ENCODE measurements around the gene ASIC2.

ASIC2 gene

DNA sequence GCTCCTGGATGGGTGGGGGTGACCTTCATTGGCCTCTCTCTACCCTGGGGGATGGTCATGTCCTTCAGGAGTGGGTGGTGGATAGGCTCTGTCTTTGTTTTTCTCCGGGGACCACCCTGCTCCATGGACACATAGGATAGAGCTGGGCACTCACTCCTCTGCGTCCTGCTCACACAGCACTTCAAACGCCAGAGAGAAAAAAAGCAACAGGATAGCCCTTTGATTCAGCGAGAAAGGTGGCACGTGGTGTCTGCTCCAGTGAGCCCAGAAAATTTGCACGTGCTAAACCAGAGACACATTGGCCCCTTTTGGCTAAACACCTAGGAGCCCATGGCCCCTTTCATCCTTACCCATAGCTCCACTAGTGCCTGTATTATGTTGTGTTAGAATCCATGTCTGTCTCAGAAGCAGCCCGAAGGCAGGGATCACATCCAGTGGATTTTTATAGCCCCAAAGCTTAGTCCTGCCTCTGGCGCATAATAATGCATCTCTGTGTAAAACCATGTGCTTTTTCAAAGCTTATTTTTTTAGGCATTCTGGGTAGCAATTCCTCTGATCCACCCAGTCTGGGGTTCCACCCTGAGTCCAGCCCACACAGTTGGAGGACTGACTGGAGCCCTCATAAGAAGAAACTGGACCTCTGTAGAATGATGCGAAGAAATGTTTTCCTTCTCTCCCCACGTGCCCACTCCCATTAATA lies 90.1 kb downstream of the ASIC2 start:
- no peak for DNase-seq

DNA sequence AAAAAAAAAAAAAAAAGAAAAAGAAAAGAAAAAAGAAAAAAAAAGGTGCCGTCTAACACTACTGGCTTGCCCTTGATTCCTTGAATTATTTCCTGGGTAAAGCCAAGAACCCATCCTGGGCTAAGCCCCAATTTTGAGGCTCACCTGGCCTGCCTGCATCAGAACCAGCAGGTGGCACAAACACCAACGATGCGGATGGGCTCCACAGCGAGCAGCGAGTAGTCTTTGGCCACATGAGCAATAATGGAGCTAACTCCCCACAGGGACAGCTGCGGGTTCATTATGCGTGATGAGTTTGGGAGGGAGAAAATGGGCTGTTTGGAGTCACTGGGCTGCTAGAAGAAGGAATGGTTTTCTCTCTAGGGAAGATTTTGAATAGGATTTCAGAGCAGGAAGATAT lies 91.1 kb downstream of the ASIC2 start:
- DNase-seq = no peak

DNA sequence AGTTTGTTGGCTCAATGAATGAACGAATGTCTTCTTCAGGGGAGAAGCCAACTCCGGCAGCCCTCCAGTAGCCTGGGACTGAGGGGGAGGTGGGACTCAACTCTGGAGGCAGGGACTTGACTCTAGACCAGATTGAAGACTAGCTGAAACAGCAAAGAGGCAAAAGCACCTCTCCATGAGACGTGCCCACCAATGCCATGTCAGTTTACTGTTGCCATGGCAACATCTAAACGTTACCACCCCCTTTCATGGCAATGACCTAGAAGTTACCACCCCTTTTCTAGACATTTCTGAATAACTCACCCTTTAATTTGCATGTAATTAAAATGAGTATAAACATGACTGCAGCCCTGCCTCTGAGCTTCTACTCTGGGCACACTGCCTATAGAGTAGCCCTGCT lies 91.8 kb downstream of the ASIC2 start:
- no peak for DNase-seq

DNA sequence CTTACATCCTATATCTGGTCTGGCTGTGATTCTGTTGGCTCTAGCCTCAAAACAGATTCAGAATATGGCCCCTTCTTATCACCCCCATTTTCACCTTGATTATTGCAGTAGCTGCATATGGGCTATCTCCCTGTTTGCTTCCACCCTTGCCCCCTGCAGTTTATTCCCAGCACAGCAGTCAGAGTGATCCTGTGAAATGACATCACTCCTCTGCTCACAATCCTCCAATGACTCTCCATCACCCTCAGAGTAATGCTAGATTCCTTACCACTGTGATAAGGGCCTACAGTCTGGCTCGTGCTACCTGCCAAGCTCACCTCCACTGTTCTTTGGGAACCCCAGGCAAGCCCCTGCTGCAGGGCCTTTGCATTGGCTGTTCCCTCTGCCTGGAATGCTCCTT lies 92.5 kb downstream of the ASIC2 start:
- DNase-seq = no peak

DNA sequence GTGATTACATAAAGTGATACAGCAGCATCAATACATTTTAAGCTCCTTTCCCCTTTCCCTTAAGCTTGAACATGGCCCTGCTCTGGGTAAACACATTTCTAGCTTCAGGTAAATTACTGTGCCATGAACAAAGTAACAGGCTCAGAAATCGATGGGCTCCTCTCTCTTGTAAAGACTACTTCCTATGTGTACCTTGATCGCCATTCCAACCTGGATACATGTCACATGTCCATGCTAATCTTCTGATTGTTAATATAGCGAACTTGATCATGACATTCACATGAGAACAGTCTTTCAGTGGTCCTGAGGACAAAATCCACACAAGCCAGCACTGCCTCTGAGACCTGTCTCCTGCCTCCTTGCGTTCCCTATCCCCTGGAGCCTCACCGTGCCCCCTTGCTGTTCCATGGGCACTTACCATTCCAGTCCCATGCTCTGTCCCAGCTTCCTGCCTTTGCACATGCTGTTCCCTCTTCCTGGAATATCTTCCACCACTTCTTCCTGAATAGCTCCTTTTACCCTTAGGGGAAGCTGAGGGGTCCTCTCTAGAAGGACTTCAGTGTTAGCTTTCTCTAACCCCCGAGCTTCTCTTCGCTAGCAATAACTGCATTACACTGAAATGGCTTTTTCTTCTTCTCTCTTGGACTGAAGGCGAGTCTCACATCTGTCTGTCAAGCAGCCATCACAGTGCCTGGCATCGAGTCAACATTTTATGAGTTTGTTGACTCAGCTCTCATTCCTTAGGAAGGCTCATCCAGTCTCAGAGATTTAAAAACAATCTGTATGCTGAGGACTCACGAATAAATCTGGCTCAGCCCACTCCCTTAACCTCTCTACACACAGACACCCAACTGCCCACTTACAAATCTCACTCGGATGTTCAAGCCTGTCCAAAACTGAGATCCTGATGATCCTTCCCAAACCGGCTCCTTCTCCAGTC lies 93.3 kb downstream of the ASIC2 start:
- no peak for DNase-seq

DNA sequence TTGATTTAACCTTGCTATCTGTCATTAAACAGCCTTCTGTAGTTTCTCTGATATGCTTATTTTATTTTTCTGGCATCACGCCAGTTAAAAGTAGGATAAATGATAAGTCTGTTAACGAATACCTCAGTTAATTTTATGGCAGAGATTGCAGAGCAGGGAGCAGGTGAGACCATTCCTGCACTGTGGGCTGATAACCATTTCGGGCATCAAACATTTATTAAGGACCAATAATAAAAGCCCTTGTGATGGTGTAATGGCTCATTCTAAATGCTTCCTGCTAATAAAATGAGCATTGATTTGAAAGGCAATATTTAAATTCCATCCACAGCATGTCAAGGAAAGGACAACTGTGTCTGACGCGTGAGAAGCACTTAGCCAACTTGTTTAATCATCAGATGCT lies 94.1 kb downstream of the ASIC2 start:
- no peak for DNase-seq

GRCh38 chr17:33197342-33197741 lies 95.8 kb downstream of the ASIC2 start:
- DNase-seq = no peak

DNA sequence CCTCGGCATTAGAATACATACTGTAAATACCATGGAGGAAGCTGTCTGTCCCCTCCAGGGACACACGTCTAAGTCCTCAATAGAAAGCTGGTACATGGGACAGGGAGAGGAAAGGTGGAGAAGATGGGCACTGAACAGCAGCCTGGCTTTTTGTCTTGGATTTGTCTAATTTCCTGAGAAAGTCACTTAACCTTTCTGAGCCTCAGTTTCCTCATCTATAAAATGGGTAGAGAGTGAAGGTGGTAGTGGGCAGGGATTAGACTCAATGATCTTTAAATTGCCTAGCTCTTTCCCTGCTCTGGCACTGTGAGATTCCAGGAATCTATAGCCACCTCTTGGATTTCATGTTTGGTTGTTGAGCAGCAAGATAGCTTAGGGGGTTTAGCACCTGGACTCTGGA lies 96.2 kb downstream of the ASIC2 start:
- no peak for DNase-seq

- DNase-seq = no peak
These were observed 99.9 kb downstream of the ASIC2 start for GRCh38 chr17:33192951-33193911.

DNA sequence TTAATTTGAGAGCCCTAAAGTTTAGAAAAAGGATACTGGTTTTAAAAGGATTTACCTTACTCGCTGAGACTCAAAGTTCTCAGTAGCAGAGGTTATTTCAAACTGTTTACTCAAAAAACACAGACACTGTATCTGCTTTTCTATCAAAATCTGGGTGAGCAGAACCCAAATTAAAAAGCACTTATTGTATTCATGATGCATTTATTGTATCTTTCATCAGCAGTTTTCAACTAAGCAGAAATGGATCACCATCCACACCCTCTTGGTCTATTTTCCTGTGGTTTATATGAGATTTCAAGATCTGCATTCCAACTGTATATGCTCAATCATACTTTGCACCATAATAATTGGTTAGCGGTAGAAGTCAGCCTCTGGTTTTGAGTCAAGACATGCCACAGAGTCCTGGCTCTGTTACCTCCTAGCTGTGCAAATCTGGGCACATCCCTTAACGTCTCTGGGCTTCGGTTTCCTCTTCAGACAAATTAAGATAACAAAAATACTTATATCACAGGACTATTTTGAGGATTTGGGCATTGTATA lies 109.5 kb downstream of the ASIC2 start:
- no peak for DNase-seq

- no peak for DNase-seq
These were observed 113.9 kb downstream of the ASIC2 start for GRCh38 chr17:33179151-33179550.

- DNase-seq = no peak
These were observed 114.4 kb downstream of the ASIC2 start for GRCh38 chr17:33178681-33179080.

GRCh38 chr17:33175562-33175961 lies 117.5 kb downstream of the ASIC2 start:
- DNase-seq = no peak

GRCh38 chr17:33171931-33172330 lies 121.2 kb downstream of the ASIC2 start:
- no peak for DNase-seq

DNA sequence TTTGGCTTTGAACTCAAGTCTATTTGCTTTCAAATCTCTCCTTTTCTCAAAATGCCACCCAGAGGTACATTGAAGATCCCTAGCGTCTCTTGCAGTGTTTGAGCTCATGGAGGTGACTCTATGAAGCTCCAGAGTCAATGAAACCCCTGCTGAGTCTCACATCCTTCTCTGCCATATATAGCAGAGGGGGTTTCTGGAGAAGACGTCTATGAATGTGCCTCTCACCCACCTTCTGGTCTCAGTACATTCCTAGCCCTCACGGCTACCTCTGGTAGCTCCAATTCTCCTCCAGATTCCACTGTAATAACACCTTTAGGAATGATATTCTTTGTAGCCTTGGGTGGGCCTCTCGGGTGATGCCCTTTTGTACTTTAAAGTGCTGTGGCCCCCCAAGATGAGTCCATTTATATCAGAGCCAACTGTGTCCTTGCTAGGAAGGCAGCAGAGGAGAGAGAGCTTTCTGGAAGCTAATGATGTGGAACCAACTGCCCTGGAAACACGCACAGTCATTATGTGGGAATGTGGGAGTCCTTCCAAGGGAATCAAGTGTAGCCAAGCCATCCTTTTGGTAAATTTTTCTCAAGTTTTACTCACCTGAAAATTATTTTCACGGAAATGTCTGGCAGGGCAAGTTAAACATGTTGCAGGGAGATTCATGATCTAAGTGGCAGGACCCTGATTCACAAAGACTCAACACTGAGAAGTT lies 123.4 kb downstream of the ASIC2 start:
- DNase-seq = no peak

DNA sequence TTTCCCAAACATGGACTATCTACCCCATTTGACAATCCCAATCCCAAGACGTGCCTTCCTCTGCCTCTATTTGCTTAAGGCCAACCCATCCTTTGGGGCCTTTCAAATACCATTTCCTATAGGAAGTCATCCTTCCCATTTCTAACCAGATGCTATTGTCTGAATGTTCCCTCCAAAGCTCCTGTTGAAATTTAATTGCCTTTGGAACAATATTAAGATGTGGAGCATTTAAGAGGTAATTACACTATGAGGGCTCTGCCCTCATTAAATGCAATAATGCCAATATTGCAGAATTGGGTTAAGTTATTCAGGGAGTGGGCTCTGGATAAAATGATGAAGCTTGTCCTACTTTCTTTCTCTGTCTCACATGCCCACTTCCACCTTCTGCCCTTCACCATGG lies 125.4 kb downstream of the ASIC2 start:
- DNase-seq = no peak

GRCh38 chr17:33166472-33166871 lies 126.6 kb downstream of the ASIC2 start:
- DNase-seq = no peak

DNA sequence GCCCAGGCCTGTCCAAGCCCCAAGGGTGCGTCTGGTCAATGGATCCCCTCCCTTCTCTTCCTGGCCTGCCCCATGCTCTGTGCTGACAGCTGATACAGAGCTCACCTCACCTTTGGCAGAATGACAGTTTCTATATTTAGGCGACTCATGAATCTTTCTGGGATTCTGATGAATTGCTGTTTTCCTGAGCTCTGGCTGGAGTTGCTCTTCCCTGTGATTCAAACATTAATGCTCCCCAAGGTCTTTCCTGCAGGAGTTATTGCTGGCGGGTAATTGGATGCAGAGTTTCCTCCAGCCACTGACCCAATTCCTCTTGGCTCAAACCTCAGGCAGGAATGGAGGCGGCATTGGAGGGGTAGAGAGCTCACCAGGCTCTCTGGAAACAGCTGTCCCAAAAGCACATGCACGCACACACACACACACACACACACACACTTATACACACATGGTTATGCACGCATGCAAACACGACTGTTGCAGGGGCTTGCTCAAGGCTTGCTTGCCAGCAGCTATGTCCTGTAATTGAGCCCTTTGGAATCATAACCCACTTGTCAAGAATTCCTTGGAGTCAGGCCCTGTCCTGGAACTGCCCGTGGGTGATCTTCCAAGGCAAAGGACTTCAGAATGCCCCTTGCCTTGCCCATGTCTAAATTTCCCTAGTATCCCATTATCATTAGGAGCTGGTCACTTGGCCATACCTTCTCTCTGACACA lies 128.8 kb downstream of the ASIC2 start:
- DNase-seq = no peak

GRCh38 chr17:33163533-33164168 lies 129.4 kb downstream of the ASIC2 start:
- DNase-seq = no peak

GRCh38 chr17:33154869-33155455 lies 138.1 kb downstream of the ASIC2 start:
- no peak for DNase-seq

GRCh38 chr17:33152783-33153182 lies 140.3 kb downstream of the ASIC2 start:
- no peak for DNase-seq

Measured in AML-193 (cell line).